SU-DHL-6 (cell line): Measurements from ENCODE around the gene FAM177A1.

Source experiments
- H2AFZ ChIP-seq: fragments of 200-600 bp; sonication (generic); 2 replicates; pipeline ENCODE4 v1.6.1; 2014; ENCODE audit warnings: low read depth, mild to moderate bottlenecking, moderate library complexity, mixed read lengths, antibody characterized with exemption, low read length; ENCODE audit not compliant: severe bottlenecking
- H3F3A ChIP-seq: fragments of 200-600 bp; shearing (Covaris generic); 2 replicates; pipeline ENCODE4 v1.6.0; 2016; ENCODE audit warnings: antibody characterized with exemption, mild to moderate bottlenecking; ENCODE audit not compliant: insufficient read depth
- H3K27ac ChIP-seq: fragments of 200-600 bp; sonication (generic); 2 replicates; pipeline ENCODE4 v1.5.1; 2016; ENCODE audit warnings: low read depth, mild to moderate bottlenecking, low read length, moderate library complexity, mixed read lengths
- H3K27me3 ChIP-seq: fragments of 200-600 bp; sonication (generic), shearing (Covaris generic); 2 replicates; pipeline ENCODE4 v1.6.0; 2014; ENCODE audit warnings: mild to moderate bottlenecking, low read length
- H3K36me3 ChIP-seq: fragments of 200-600 bp; sonication (generic); 2 replicates; pipeline ENCODE4 v1.6.1; 2014; ENCODE audit warnings: mild to moderate bottlenecking, low read length, mixed read lengths
- H3K4me2 ChIP-seq: fragments of 300-600, 200-600 bp; shearing (Covaris generic), sonication (generic); 2 replicates; pipeline ENCODE4 v1.6.0; 2014; ENCODE audit warnings: low read length, low read depth, mild to moderate bottlenecking; ENCODE audit not compliant: poor library complexity, severe bottlenecking
- H3K4me3 ChIP-seq: fragments of 200-600 bp; sonication (generic); 2 replicates; pipeline ENCODE4 v1.5.1; 2014; ENCODE audit warnings: antibody characterized with exemption, low read length, mild to moderate bottlenecking, mixed read lengths; ENCODE audit not compliant: insufficient read depth, poor library complexity, severe bottlenecking
- H3K79me2 ChIP-seq: fragments of 200-600 bp; sonication (generic); 2 replicates; pipeline ENCODE4 v1.6.1; 2014; ENCODE audit warnings: mild to moderate bottlenecking, low read length, moderate library complexity; ENCODE audit not compliant: insufficient read depth
- H3K9ac ChIP-seq: fragments of 200-600 bp; sonication (generic); 2 replicates; pipeline ENCODE4 v1.7.0; 2014; ENCODE audit warnings: mild to moderate bottlenecking, low read length
- H3K9me2 ChIP-seq: fragments of 200-600 bp; sonication (generic); replicated peaks from 2 replicates; pipeline ENCODE4 v1.6.1; 2014; ENCODE audit warnings: low read length; ENCODE audit not compliant: insufficient read depth
- H3K9me3 ChIP-seq: fragments of 200-600 bp; sonication (generic); 2 replicates; pipeline ENCODE4 v1.6.1; 2014; ENCODE audit warnings: low read length, mixed read lengths; ENCODE audit not compliant: insufficient read depth
- H4K20me1 ChIP-seq: fragments of 200-600 bp; sonication (generic); 2 replicates; pipeline ENCODE4 v1.6.1; 2014; ENCODE audit warnings: low read depth, mild to moderate bottlenecking, antibody characterized with exemption, low read length, moderate library complexity, mixed read lengths
- CTCF ChIP-seq: fragments of 200-600 bp; sonication (generic); IDR thresholded peaks from one replicate; pipeline ENCODE4 v1.5.1; 2017; ENCODE audit warnings: antibody characterized with exemption, mild to moderate bottlenecking, low read length, moderate library complexity; ENCODE audit not compliant: insufficient read depth, poor library complexity, severe bottlenecking
- EZH2phosphoT487 ChIP-seq: fragments of 200-600 bp; sonication (generic), shearing (Covaris generic); conservative IDR thresholded peaks from 2 replicates; pipeline ENCODE4 v1.6.1; 2018; ENCODE audit warnings: mild to moderate bottlenecking, antibody characterized with exemption, low read length, moderate library complexity, mixed read lengths

The FAM177A1 gene

GRCh38 chr14:35124127-35124526 is 78.1 kb downstream of the FAM177A1 start:
- no peaks in the 10 kb centered on the region for H3K27me3 ChIP-seq
- no peaks in the 10 kb centered on the region for H4K20me1 ChIP-seq
- peak overlapping the region; percentile 68 for H3K4me2 ChIP-seq
- no peak overlapping the region for H2AFZ ChIP-seq
- TF ChIP-seq EZH2phosphoT487 (no peak), CTCF (no peak)
- H3K36me3 ChIP-seq, result no peaks in the 10 kb centered on the region; the same call in 1 of the 2 replicates
- peak overlapping the region; percentile 83 for H3K4me3 ChIP-seq
- peaks cover 10% of the 10 kb centered on the region for H3F3A ChIP-seq
- no peaks in the 10 kb centered on the region for H3K9me2 ChIP-seq
- H3K27ac ChIP-seq, result peak overlapping the region; percentile 89; the same call in 1 of the 2 replicates
- peak overlapping the region; percentile 87 for H3K9ac ChIP-seq
- no peaks in the 10 kb centered on the region for H3K9me3 ChIP-seq
- H3K79me2 ChIP-seq, result peaks cover 62% of the 10 kb centered on the region
